Measurements from ENCODE around the gene NQO1. TPM values are rescaled to one million over a fixed set of nuclear protein-coding genes. Genes with fewer than 3 reads are reported as not detected.

NQO1 gene
- total and polyA plus RNA-seq, 2 of the 8 experiments (the other 6 are each of a cell fraction or from before 2014, with no cell fraction given), result 32.7 to 45.7 TPM

DNA sequence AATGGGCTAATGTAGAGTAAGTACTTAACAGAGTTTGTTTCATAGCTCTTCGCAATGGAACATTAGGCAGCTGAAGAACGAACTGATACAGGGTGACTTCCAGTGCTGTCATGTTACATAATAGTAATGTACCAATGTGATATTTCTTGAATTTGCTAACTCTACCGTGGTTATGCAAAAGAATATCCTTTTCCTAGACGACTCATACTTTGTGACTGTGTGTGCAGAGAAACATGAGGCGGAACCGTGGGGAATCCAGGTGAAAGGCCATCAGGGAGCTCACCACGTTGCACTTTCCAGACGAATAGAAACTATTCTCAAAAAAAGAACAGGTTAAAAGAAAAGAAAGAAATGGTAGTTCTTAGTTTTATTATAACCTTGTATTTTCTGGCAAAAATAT, 15.2 kb upstream of the NQO1 start:
- Histone ChIP-seq H2BK12ac (ENCODE audit: low read depth, low read length) (no peak overlapping the region), H3K56ac (replicated peaks; ENCODE audit: insufficient read length, low read depth, low read length) (no peak overlapping the region), H3K27me3 (replicated peaks in 1 of 4; ENCODE audit: control insufficient read depth in 3 of 4, extremely low read depth in 1 of 4, insufficient read depth in 3 of 4, low read length in 3 of 4) (no peaks in the 10 kb centered on the region), H3K9ac (replicated peaks in 1 of 4; ENCODE audit: extremely low read depth in 1 of 4, low read depth in 3 of 4, low read length in 3 of 4) (no peak overlapping the region), H3K4me1 (replicated peaks in 1 of 4; ENCODE audit: control insufficient read depth in 3 of 4, insufficient read depth in 4 of 4, low read length in 3 of 4) (no peaks in the 10 kb centered on the region), H3K23ac (ENCODE audit: insufficient read length) (no peak overlapping the region), H4K91ac (replicated peaks; ENCODE audit: insufficient read length, low read length) (no peak overlapping the region), H2BK15ac (ENCODE audit: low read length) (no peak overlapping the region), H3K27ac (ENCODE audit: low read depth, low read length) (no peak overlapping the region), H2BK120ac (replicated peaks; ENCODE audit: low read depth, low read length) (no peak overlapping the region), H3K4me2 (ENCODE audit: insufficient read depth in 1 of 2, low read depth in 2 of 2, low read length in 2 of 2) (no peak overlapping the region), H3K4me3 (ENCODE audit: extremely low read depth in 1 of 4, insufficient read depth in 2 of 4, low read depth in 3 of 4, low read length in 4 of 4) (no peak overlapping the region), H2AK5ac (ENCODE audit: low read depth, low read length) (no peak overlapping the region), H3K36me3 (ENCODE audit: control insufficient read depth in 2 of 4, insufficient read depth in 4 of 4, low read length in 3 of 4) (peaks cover 39 to 60% (median 56%) of the 10 kb centered on the region in 4 experiments), H2BK20ac (ENCODE audit: low read length) (no peak overlapping the region), H4K20me1 (replicated peaks in 1 of 2; ENCODE audit: control insufficient read depth in 1 of 2, insufficient read depth in 2 of 2, low read length in 2 of 2) (peaks cover 0 to 24% of the 10 kb centered on the region in 2 experiments), H3K9me3 (ENCODE audit: insufficient read depth in 2 of 2, low read depth in 1 of 2, low read length in 1 of 2) (no peaks in the 10 kb centered on the region), H3K14ac (ENCODE audit: insufficient read length) (no peak overlapping the region), H4K5ac (ENCODE audit: insufficient read length, low read depth, low read length) (no peak overlapping the region), H2BK5ac (ENCODE audit: low read depth, low read length) (no peak overlapping the region), H2AFZ (ENCODE audit: low read length) (no peak overlapping the region), H3K18ac (ENCODE audit: extremely low read depth, low read length) (no peak overlapping the region), H3K79me1 (ENCODE audit: low read depth, low read length) (peaks cover 10% of the 10 kb centered on the region), H3K4ac (replicated peaks; ENCODE audit: insufficient read length, low read depth, low read length) (no peak overlapping the region), H3K79me2 (ENCODE audit: control insufficient read depth in 1 of 2, insufficient read depth in 2 of 2, low read length in 2 of 2) (peaks cover 0 to 3% of the 10 kb centered on the region in 2 experiments; a peak in 1 of 4 replicates), H4K8ac (ENCODE audit: extremely low read depth, insufficient read depth, low read length) (no peak overlapping the region), H3K23me2 (ENCODE audit: low read depth, low read length) (no peaks in the 10 kb centered on the region)
- WGBS, 2 experiments (ENCODE audit: extremely low coverage in 1 of 2, insufficient coverage in 1 of 2, insufficient read length in 1 of 2, insufficient replicate concordance in 2 of 2, low coverage in 1 of 2, low lambda C conversion rate in 2 of 2, missing lambda C conversion rate in 1 of 2), result 93% methylated on average over 8 of the region's 8 CpGs; no CpG with 5 or more reads in 1 of the 2 experiments
- FAIRE-seq (no peak), DNase-seq (ENCODE audit: low read depth in 1 of 2, low spot score in 2 of 2) (no peak)
- POLR2A ChIA-PET (ENCODE audit: partially characterized antibody), result interaction anchor here (1.1 to 6.5 kb wide), 5 partner anchors 10 to 20 kb away, joined by 3 to 63 read pairs (median 7); partner anchors contain the start of genes NOB1 and NQO1
- CTCF ChIA-PET (ENCODE audit: partially characterized antibody), result interaction anchor here (0.6 to 0.7 kb wide), 2 partner anchors 12 to 41 kb away, joined by 3 read pairs; no protein-coding TSS in a partner anchor
- no peak for TF ChIP-seq TEAD4 (IDR thresholded peaks at IDR 0.05; ENCODE audit: low read depth, low read length)
- no peak for TF ChIP-seq ZNF274 (IDR thresholded peaks at IDR 0.05; ENCODE audit: borderline replicate concordance, extremely low read depth, low read length)
- TF ChIP-seq, protein P1, sequence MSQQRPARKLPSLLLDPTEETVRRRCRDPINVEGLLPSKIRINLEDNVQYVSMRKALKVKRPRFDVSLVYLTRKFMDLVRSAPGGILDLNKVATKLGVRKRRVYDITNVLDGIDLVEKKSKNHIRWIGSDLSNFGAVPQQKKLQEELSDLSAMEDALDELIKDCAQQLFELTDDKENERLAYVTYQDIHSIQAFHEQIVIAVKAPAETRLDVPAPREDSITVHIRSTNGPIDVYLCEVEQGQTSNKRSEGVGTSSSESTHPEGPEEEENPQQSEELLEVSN (IDR thresholded peaks at IDR 0.05), result no peak
- TF ChIP-seq ASH2L (IDR thresholded peaks at IDR 0.05; ENCODE audit: low read length), result no peak
- TF ChIP-seq RNF2 (IDR thresholded peaks at IDR 0.05; ENCODE audit: borderline replicate concordance, low read depth, low read length, missing control alignments, poor library complexity, severe bottlenecking), result no peak
- TF ChIP-seq KDM5A (IDR thresholded peaks at IDR 0.05; ENCODE audit: low read length), result no peak
- no peak for TF ChIP-seq CREB1 (IDR thresholded peaks at IDR 0.05)
- TF ChIP-seq SRF (IDR thresholded peaks at IDR 0.05; ENCODE audit: low read depth, low read length), result no peak
- no peak for TF ChIP-seq RAD21 (IDR thresholded peaks at IDR 0.05 in 1 of 2, conservative IDR thresholded peaks at IDR 0.05 in 1 of 2; ENCODE audit: low read depth in 2 of 2, low read length in 2 of 2)
- TF ChIP-seq, protein P2, sequence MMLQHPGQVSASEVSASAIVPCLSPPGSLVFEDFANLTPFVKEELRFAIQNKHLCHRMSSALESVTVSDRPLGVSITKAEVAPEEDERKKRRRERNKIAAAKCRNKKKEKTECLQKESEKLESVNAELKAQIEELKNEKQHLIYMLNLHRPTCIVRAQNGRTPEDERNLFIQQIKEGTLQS (IDR thresholded peaks at IDR 0.05; ENCODE audit: insufficient read depth, low read depth, low read length), result no peak
- TF ChIP-seq, protein P3, sequence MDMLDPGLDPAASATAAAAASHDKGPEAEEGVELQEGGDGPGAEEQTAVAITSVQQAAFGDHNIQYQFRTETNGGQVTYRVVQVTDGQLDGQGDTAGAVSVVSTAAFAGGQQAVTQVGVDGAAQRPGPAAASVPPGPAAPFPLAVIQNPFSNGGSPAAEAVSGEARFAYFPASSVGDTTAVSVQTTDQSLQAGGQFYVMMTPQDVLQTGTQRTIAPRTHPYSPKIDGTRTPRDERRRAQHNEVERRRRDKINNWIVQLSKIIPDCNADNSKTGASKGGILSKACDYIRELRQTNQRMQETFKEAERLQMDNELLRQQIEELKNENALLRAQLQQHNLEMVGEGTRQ (IDR thresholded peaks at IDR 0.05; ENCODE audit: low read length), result no peak

Data from H1 (cell line).